Lung (tissue), 12 donors: Measurements from ENCODE around the gene FLOT1. TPM values are rescaled to one million over a fixed set of nuclear protein-coding genes. Genes with fewer than 3 reads are reported as not detected.
A peak's percentile ranks its signal among the peaks of the same experiment; 100 is the strongest.

Experiments
- ATAC-seq: fragments of 200-7000 bp; cut with Tn5 transposase; one replicate; pipeline ENCODE4 v1.9.1; 2020; ENCODE audit warnings: moderate number of reproducible peaks; ENCODE audit not compliant: insufficient read depth, low FRiP score
- DNase-seq, 3 donors: peaks; one replicate each; pipeline ENCODE4 v3.0.0-alpha.2; 2013 to 2017
- H3K27ac ChIP-seq, 2 donors: one replicate each; pipeline ENCODE4 v1.5.1; 2013; ENCODE audit warnings: mild to moderate bottlenecking in 2 of 2, moderate library complexity in 2 of 2, control low read depth in 1 of 2, inconsistent platforms in 1 of 2, low read depth in 1 of 2, low read length in 1 of 2
- H3K27me3 ChIP-seq, 3 donors: one replicate each; pipeline ENCODE4 v1.5.1; 2013; ENCODE audit warnings: low read length in 2 of 3; ENCODE audit not compliant: control insufficient read depth in 3 of 3, insufficient read depth in 3 of 3
- H3K36me3 ChIP-seq, 4 donors: one replicate each; pipeline ENCODE4 v1.5.1; 2013; ENCODE audit warnings: low read length in 4 of 4, mild to moderate bottlenecking in 1 of 4, moderate library complexity in 1 of 4; ENCODE audit not compliant: control insufficient read depth in 4 of 4, insufficient read depth in 4 of 4
- H3K4me1 ChIP-seq, 5 donors: one replicate each; pipeline ENCODE4 v1.5.1; 2013; ENCODE audit warnings: low read length in 5 of 5, mild to moderate bottlenecking in 2 of 5, moderate library complexity in 1 of 5; ENCODE audit not compliant: control insufficient read depth in 5 of 5, insufficient read depth in 5 of 5
- H3K4me3 ChIP-seq: one replicate; pipeline ENCODE4 v1.5.1; 2013; ENCODE audit warnings: mild to moderate bottlenecking, control low read depth, moderate library complexity
- H3K9ac ChIP-seq, 2 donors: one replicate each; pipeline ENCODE4 v1.5.1; 2013; ENCODE audit warnings: low read length in 2 of 2, control low read depth in 1 of 2; ENCODE audit not compliant: insufficient read depth in 1 of 2
- H3K9me3 ChIP-seq, 4 donors: one replicate each; pipeline ENCODE4 v1.5.1; 2013; ENCODE audit warnings: low read length in 3 of 4, mild to moderate bottlenecking in 1 of 4, moderate library complexity in 1 of 4; ENCODE audit not compliant: control insufficient read depth in 4 of 4, insufficient read depth in 3 of 4
- CTCF ChIP-seq: IDR thresholded peaks from 2 replicates; pipeline ENCODE4 v1.5.1; 2012; ENCODE audit warnings: mild to moderate bottlenecking; ENCODE audit errors: control extremely low read depth, extremely low read depth
- WGBS, 2 donors: extraction: QIAGEN DNeasy Blood & Tissue Kit; methylation state at CpG; one replicate each; pipeline ENCODE4 v1.1.7; 2013; 5-methylcytosine and 5-hydroxymethylcytosine counted together
- polyA plus RNA-seq, 2 donors: library from polyadenylated mRNA; stranded (reverse); fragments of 200-250 nt; gene quantifications; one replicate each; pipeline ENCODE4 v1.2.1, GENCODE V29; 2013
- total RNA-seq, 2 donors: library from RNA; depleted of rRNA in 1 of 2; stranded (reverse); fragments of >200 nt in 1 of 2; gene quantifications; one replicate each; pipeline ENCODE4 v1.2.1, GENCODE V29; 2014 to 2021
- donor health status: control.
- donor health status: control.
- donor health status: Bipolar disorder and iron deficiency.
- donor health status: healthy.
- donor health status: DM: yes; HTN: yes; CAD: no.

Gene FLOT1
- total and polyA plus RNA-seq, 4 donors: 88.0 to 474 (median 188) TPM

GRCh38 chr6:30741789-30742315 lies 635 bp downstream of the FLOT1 start:
- Histone ChIP-seq H3K4me3 (peak overlapping the region; percentile 70), H3K27ac (peak overlapping the region; percentile 81 to 84), H3K4me1 (peaks cover 0 to 32% (median 15%) of the 10 kb centered on the region in 5 donors), H3K27me3 (no peaks in the 10 kb centered on the region), H3K9me3 (no peaks in the 10 kb centered on the region), H3K36me3 (peaks cover 4 to 27% (median 17%) of the 10 kb centered on the region in 4 donors), H3K9ac (peak overlapping the region; percentile 87 to 94)
- TF ChIP-seq CTCF: no peak
- DNase-seq (no peak), ATAC-seq (peak; percentile 9)
- WGBS, 2 donors: 8 to 11% methylated on average over 9 to 13 of the region's 13 CpGs

GRCh38 chr6:30741063-30741779 lies 1.3 kb downstream of the FLOT1 start:
- peaks cover 4 to 27% (median 18%) of the 10 kb centered on the region in 4 donors for H3K36me3 ChIP-seq
- H3K4me3 ChIP-seq: peak overlapping the region; percentile 70
- peak overlapping the region; percentile 87 to 94 for H3K9ac ChIP-seq
- no peaks in the 10 kb centered on the region for H3K27me3 ChIP-seq
- WGBS, 2 donors: 74% methylated on average over 8 of the region's 8 CpGs
- ATAC-seq (no peak), DNase-seq (no peak)
- no peaks in the 10 kb centered on the region for H3K9me3 ChIP-seq
- TF ChIP-seq CTCF: no peak
- peaks cover 0 to 32% (median 16%) of the 10 kb centered on the region in 5 donors for H3K4me1 ChIP-seq
- peak overlapping the region; percentile 81 to 84 for H3K27ac ChIP-seq

- Histone ChIP-seq H3K4me3 (no peak overlapping the region), H3K9ac (no peak overlapping the region), H3K36me3 (peaks cover 6 to 30% (median 22%) of the 10 kb centered on the region in 4 donors), H3K9me3 (no peaks in the 10 kb centered on the region), H3K4me1 (peaks cover 0 to 32% (median 18%) of the 10 kb centered on the region in 5 donors), H3K27ac (no peak overlapping the region), H3K27me3 (no peaks in the 10 kb centered on the region)
- WGBS, 2 donors: 94% methylated on average over 2 of the region's 2 CpGs
- TF ChIP-seq CTCF: no peak
- ATAC-seq: no peak
- DNase-seq: no peak
Observed at GRCh38 chr6:30740540-30740870, 2.0 kb downstream of the FLOT1 start.
